ENCODE data around the gene MOK. TPM values are rescaled to one million over a fixed set of nuclear protein-coding genes. Genes with fewer than 3 reads are reported as not detected.

The MOK gene
- total RNA-seq, 1 experiment from 2014 or later, result 2.0 TPM

- H3K36me3 Mint-ChIP-seq, result no peaks in the 10 kb centered on the region
- ATAC-seq (no peak), DNase-seq (ENCODE audit: low spot score) (no peak)
- TF ChIP-seq PRDM15 (CRISPR knock-in tag; IDR thresholded peaks at IDR 0.05), result no peak
- TF ChIP-seq FOXK1 (CRISPR knock-in tag; IDR thresholded peaks at IDR 0.05), result no peak
- no peak for TF ChIP-seq MYBL2 (CRISPR knock-in tag; IDR thresholded peaks at IDR 0.05)
- no peak for TF ChIP-seq ZNF425 (CRISPR knock-in tag; conservative IDR thresholded peaks at IDR 0.05)
- TF ChIP-seq MXD4 (CRISPR knock-in tag; IDR thresholded peaks at IDR 0.05; ENCODE audit: borderline replicate concordance), result no peak
- TF ChIP-seq ETV6 (CRISPR knock-in tag; IDR thresholded peaks at IDR 0.05), result no peak
- TF ChIP-seq, protein P1, sequence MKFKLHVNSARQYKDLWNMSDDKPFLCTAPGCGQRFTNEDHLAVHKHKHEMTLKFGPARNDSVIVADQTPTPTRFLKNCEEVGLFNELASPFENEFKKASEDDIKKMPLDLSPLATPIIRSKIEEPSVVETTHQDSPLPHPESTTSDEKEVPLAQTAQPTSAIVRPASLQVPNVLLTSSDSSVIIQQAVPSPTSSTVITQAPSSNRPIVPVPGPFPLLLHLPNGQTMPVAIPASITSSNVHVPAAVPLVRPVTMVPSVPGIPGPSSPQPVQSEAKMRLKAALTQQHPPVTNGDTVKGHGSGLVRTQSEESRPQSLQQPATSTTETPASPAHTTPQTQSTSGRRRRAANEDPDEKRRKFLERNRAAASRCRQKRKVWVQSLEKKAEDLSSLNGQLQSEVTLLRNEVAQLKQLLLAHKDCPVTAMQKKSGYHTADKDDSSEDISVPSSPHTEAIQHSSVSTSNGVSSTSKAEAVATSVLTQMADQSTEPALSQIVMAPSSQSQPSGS (CRISPR knock-in tag; IDR thresholded peaks at IDR 0.05; ENCODE audit: borderline replicate concordance, low read depth), result no peak
- TF ChIP-seq, protein P2, sequence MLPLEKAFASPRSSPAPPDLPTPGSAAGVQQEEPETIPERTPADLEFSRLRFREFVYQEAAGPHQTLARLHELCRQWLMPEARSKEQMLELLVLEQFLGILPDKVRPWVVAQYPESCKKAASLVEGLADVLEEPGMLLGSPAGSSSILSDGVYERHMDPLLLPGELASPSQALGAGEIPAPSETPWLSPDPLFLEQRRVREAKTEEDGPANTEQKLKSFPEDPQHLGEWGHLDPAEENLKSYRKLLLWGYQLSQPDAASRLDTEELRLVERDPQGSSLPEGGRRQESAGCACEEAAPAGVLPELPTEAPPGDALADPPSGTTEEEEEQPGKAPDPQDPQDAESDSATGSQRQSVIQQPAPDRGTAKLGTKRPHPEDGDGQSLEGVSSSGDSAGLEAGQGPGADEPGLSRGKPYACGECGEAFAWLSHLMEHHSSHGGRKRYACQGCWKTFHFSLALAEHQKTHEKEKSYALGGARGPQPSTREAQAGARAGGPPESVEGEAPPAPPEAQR (CRISPR knock-in tag; IDR thresholded peaks at IDR 0.05), result no peak
- TF ChIP-seq ZBTB21 (CRISPR knock-in tag; IDR thresholded peaks at IDR 0.05; ENCODE audit: borderline replicate concordance), result no peak
- TF ChIP-seq PRRX2 (CRISPR knock-in tag; IDR thresholded peaks at IDR 0.05), result no peak
- no peak for TF ChIP-seq ZBTB43 (CRISPR knock-in tag; IDR thresholded peaks at IDR 0.05)
- TF ChIP-seq TEAD4 (CRISPR knock-in tag; IDR thresholded peaks at IDR 0.05), result no peak
- no peak for TF ChIP-seq NR3C1 (CRISPR knock-in tag; conservative IDR thresholded peaks at IDR 0.05; ENCODE audit: low read depth)
- TF ChIP-seq ZNF219 (CRISPR knock-in tag; IDR thresholded peaks at IDR 0.05; ENCODE audit: borderline replicate concordance), result no peak
- TF ChIP-seq IRF2 (CRISPR knock-in tag; IDR thresholded peaks at IDR 0.05; ENCODE audit: borderline replicate concordance, low read depth), result no peak
- no peak for TF ChIP-seq TCF7 (CRISPR knock-in tag; IDR thresholded peaks at IDR 0.05; ENCODE audit: low read depth)
- TF ChIP-seq USF2 (CRISPR knock-in tag; IDR thresholded peaks at IDR 0.05), result no peak
- no peak for TF ChIP-seq ZNF263 (CRISPR knock-in tag; IDR thresholded peaks at IDR 0.05; ENCODE audit: low read depth)
- no peak for TF ChIP-seq PREB (CRISPR knock-in tag; IDR thresholded peaks at IDR 0.05; ENCODE audit: borderline replicate concordance)
- no peaks in the 10 kb centered on the region for H3K27me3 Mint-ChIP-seq (ENCODE audit: low read depth)
- H3K9me3 Mint-ChIP-seq, result no peaks in the 10 kb centered on the region
- no peak overlapping the region for H3K27ac Mint-ChIP-seq
- ChIA-PET CTCF (no interaction called here), POLR2A (no interaction called here)
- H3K4me3 Mint-ChIP-seq, result no peak overlapping the region
- H3K4me1 Mint-ChIP-seq, result no peaks in the 10 kb centered on the region
Observed at GRCh38 chr14:102256716-102257115, 48.2 kb downstream of the MOK start.

Measured in WTC11 (cell line).